ENCODE measurements around the gene CLSTN2.

CLSTN2 gene

DNA sequence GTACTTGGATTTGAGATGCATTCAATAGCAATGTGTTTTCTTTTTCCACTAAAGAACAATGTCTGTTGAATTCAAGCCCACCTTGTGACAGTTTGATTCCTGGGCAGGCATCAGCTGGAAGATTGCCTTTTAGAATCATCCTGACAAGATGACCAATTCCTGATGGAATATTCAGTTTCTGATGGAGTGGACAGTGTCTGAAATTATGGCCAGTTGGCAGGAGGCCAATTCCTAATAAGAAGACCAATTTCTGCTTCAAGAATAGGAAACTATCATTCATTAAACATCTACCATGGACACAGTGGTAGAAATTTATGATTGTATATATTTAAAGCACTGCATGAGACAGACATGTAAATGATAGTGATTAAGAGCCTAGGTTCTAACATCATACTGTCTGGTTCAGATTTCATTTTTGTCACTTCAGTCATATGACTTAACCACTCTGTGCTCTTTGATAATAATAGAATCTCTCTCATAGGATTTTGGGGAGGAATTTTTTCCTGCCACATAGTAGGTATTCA lies 133.6 kb downstream of the CLSTN2 start:
- TF ChIP-seq POLR2A (IDR thresholded peaks at IDR 0.05; ENCODE audit: low read depth, low read length), result no peak
- FAIRE-seq, result no peak
- DNase-seq (ENCODE audit: insufficient read length, low spot score), result no peak

DNA sequence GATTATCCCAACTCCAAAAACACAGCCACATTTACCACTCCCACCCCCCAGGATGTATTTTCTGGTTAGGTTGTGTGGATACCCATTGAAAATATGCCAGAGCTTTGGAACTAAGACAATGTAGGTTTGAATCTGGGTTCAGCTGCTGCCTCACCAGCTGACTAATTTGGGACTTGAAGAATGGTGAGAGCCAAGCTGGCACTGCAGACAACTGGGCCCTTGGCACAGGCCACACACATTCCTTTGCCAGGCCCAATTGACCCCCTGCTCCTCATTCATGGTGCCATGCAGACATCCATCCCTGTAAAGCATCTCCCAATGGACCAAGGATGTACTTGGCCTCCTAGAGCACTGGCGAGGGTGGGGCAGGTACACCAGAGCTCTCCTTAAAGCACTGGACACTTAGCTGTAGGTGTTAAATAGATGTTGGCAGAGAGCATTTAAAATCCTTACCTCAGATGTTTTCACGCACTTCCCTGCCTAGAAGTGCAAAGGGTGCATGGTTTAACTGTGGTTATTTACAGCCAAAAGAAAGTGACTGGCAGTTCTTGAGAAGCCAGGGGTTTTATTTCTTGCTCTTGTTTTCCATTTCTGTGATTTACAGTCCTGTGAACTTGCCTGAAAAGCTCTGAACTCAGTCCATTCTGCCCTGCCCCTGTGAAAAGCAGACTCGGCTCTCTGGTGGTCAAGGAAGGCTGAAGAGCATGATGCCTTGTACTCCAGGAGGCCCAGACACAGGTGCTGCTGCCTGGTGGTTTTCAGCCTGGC lies 138.5 kb downstream of the CLSTN2 start:
- DNase-seq (ENCODE audit: insufficient read length, low spot score) (no peak), FAIRE-seq (no peak)
- TF ChIP-seq POLR2A (IDR thresholded peaks at IDR 0.05; ENCODE audit: low read depth, low read length), result no peak

DNA sequence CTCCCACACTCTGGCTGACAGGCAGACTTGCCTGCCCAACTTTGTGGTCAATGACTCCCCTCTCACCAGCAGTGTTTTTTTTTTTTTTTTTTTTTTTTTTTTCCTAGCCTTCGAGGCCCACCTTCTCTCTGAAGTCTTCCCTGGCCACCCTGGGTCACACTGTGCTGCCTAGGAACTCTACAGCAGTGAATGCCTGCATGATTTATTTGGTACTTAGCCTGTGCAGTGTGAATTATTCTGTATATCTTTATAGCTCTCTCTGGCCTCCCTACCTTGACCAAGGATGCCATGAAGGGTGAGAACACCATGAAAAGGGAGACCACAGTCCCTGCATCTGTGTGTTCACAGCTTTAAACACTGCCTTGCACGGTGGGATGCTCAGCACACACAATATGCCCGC lies 141.6 kb downstream of the CLSTN2 start:
- no peak for DNase-seq (ENCODE audit: insufficient read length, low spot score)
- TF ChIP-seq POLR2A (IDR thresholded peaks at IDR 0.05; ENCODE audit: low read depth, low read length), result no peak
- FAIRE-seq, result no peak

DNA sequence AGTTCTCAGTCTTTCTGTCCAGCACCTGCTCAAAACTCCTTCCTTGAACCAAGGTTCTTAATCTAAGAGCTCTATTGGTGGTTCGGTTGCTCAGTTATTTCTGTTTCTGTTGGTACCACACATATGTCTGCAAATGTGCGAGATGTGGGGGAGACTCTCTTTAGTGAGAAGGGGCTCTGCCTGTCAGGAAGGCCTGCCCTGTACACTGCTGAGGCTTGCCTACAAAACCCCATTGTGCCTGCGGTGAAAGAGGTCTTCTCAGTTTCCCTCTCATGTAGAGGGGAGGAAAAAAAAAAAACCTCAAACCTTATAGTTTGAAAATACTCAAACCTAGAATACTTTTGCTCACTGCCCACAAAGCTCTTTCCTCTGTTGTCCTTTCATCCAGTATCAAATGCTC lies 142.4 kb downstream of the CLSTN2 start:
- FAIRE-seq, result no peak
- no peak for DNase-seq (ENCODE audit: insufficient read length, low spot score)
- no peak for TF ChIP-seq POLR2A (IDR thresholded peaks at IDR 0.05; ENCODE audit: low read depth, low read length)

DNA sequence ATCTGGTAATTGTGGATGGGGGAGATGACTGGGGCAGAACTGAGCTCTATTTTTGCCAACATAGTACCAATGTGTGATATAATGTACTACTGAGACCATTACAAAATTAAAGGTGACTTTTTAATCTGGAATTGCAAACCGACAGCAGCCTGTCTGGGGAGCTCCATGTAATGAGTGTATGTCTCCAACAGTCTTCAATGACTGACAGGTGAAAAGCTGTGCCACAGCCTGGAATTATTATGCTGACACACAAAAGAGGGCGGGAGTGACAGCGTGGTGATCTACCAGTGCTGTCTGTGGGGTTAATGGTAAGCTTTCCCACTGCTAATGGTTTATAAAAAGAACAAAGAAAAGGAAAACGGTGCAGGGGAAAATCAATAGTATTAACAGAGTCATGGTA lies 143.4 kb downstream of the CLSTN2 start:
- TF ChIP-seq POLR2A (IDR thresholded peaks at IDR 0.05; ENCODE audit: low read depth, low read length), result no peak
- FAIRE-seq (no peak), DNase-seq (ENCODE audit: insufficient read length, low spot score) (no peak)

DNA sequence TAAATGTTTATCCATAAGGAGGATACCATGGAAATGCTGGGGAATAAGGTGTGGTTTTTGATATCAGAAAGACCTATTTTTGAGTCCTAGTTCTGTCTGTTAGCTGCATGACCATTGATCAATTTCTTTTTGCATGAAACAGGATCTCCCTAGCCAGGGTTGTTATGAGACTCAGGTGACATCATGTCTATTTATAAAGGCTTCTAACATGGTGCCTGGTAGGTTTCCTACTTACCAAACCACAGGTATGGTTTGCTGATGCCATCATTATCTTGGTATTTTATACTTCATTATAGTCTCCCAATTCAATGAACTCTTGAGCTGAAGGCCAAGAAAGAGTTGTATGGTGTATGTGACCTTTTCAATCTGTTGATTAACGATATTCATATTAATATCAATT lies 144.0 kb downstream of the CLSTN2 start:
- no peak for FAIRE-seq
- no peak for DNase-seq (ENCODE audit: insufficient read length, low spot score)
- no peak for TF ChIP-seq POLR2A (IDR thresholded peaks at IDR 0.05; ENCODE audit: low read depth, low read length)

DNA sequence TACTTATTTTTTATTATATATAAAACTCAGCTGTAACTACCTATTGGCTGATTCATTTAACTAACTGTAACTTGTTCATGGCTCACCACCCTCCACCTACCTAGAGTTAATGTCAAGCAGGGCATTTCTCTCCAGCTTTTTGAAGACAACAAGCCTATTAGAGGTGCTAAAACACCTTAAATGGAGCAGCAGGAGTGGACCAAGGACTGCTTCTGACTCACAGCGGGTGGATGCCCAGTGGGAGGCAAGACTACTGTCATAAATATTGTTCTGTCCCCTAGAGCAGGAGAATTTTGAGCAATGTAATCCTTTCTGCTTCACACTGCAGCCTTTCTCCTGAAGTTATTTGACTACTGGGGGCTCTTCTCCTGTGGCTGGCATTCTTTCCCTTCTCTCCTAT lies 146.9 kb downstream of the CLSTN2 start:
- FAIRE-seq, result no peak
- TF ChIP-seq POLR2A (IDR thresholded peaks at IDR 0.05; ENCODE audit: low read depth, low read length), result no peak
- no peak for DNase-seq (ENCODE audit: insufficient read length, low spot score)

DNA sequence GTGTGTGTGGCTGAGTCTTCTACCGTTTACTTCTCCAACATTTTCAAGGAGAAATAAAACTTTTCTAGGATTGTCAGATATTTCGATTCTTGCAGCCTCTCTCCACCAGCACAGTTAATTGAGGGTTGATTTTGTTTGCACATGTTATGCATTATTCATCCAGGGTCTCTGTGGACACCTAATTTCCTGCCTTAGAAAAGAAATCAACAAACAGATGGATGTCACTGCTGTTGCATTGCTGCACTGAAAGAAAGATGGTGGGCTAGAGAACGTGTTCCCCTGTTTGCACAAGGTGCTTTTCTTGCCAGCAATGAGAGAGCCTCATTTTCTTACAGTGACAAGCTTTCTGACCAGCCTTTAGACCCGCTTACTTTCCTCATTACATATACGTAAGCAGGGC lies 150.0 kb downstream of the CLSTN2 start:
- no peak for TF ChIP-seq POLR2A (IDR thresholded peaks at IDR 0.05; ENCODE audit: low read depth, low read length)
- DNase-seq (ENCODE audit: insufficient read length, low spot score), result no peak
- FAIRE-seq, result no peak

DNA sequence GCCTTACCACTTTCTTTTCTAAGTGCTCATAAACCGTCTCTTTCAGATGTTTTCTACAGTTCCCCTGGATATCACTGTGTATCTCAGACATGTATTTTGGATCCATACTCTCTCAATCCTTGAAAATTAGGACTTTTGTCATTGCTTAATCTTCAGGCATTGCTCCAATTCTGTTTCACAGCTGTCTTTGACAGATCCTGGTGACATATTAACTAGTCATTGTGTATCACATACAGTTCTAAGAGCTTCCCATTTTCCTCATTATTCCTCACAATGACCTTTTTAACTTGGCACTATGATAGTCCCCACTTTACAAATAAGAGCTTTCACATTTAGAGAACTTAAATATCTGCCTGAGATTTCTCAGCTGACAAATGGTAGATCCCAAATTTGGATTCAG lies 151.7 kb downstream of the CLSTN2 start:
- FAIRE-seq (no peak), DNase-seq (ENCODE audit: insufficient read length, low spot score) (no peak)
- no peak for TF ChIP-seq POLR2A (IDR thresholded peaks at IDR 0.05; ENCODE audit: low read depth, low read length)

DNA sequence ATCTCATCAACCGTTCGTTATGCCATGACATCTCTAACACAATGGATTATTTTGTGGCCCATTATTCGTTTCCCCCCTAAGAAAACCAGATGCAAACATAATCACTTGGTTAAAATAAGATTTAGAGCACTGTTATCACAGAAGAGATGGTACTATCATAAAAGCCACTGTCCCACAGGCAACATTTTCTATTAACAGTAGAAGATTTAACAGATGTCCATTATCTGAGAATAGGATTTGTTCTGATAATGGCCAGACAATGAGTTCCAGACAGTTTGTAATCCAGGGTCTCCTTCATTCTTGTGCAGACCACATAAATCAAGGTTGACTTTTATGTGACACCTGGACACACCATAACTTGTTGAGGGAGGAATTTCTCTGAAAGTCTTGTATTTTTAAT lies 153.1 kb downstream of the CLSTN2 start:
- DNase-seq (ENCODE audit: insufficient read length, low spot score), result no peak
- no peak for TF ChIP-seq POLR2A (IDR thresholded peaks at IDR 0.05; ENCODE audit: low read depth, low read length)
- no peak for FAIRE-seq

DNA sequence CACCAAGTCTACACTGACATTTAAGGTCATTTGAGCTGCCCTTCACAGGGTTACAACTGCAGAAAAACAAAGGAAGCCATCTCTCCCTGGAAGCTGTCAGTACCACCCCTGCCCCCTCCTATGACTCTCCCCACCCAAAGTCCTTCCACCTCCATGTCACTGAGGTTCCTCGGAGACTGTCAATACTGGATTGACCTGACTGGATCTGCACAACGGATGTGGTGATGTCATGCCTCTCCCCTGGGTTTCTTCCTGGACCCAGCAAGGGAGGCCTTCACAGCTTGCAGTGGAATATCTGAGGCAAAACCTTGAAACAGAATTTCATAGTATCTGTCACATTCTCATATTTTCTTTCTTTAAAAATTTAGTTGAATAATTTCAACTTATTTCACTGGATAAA lies 153.5 kb downstream of the CLSTN2 start:
- DNase-seq (ENCODE audit: insufficient read length, low spot score), result no peak
- TF ChIP-seq POLR2A (IDR thresholded peaks at IDR 0.05; ENCODE audit: low read depth, low read length), result no peak
- no peak for FAIRE-seq

DNA sequence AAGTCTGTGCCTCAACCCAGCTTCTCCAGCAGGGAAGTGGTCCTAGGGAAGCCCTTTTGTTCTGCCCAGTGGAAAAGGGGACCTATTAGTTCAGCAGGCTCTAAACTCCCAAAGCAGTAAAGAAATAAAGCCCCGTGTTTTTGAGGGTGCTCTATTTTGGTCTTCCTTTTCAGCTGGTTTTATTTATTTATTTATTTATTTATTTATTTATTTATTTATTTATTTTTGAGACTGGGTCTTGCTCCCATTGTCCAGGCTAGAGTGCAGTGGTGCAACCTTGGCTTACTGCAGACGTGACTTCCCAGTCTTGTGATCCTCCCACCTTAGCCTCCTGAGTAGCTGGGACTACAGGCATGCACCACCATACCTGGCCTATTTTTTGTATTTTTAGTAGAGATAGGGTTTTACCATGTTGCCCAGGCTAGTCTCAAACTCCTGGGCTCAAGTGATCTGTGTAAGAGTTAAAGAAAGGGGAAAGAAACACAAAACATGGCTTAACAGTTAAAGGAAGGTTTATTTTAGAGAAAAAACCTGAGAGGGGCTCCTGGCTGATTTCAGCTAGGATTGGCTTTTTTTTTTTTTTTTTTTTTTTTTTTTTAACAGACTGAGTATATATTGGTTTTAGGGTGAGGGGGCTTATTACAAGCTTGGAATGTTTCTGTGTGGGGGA lies 154.6 kb downstream of the CLSTN2 start:
- no peak for TF ChIP-seq POLR2A (IDR thresholded peaks at IDR 0.05; ENCODE audit: low read depth, low read length)
- DNase-seq (ENCODE audit: insufficient read length, low spot score) (no peak), FAIRE-seq (no peak)

DNA sequence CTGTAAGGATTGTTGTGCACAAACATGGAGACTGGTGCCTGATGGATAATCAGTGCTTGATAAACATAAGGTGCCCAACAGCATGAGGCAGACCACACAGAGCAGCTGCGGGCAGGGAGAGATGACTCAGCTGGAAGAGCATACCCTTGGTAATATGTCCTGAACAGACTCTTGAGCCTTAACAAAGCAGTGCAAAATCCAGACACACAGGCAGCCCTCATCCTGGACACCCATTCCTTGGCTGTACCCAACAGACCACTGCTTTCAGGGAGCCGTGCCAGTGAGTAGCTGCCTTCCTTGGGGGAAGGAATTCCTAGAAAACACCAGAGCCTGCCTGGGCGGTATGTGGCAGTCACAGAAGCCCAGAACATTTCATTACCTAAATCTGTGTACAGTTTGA lies 156.2 kb downstream of the CLSTN2 start:
- DNase-seq (ENCODE audit: insufficient read length, low spot score) (no peak), FAIRE-seq (no peak)
- no peak for TF ChIP-seq POLR2A (IDR thresholded peaks at IDR 0.05; ENCODE audit: low read depth, low read length)

DNA sequence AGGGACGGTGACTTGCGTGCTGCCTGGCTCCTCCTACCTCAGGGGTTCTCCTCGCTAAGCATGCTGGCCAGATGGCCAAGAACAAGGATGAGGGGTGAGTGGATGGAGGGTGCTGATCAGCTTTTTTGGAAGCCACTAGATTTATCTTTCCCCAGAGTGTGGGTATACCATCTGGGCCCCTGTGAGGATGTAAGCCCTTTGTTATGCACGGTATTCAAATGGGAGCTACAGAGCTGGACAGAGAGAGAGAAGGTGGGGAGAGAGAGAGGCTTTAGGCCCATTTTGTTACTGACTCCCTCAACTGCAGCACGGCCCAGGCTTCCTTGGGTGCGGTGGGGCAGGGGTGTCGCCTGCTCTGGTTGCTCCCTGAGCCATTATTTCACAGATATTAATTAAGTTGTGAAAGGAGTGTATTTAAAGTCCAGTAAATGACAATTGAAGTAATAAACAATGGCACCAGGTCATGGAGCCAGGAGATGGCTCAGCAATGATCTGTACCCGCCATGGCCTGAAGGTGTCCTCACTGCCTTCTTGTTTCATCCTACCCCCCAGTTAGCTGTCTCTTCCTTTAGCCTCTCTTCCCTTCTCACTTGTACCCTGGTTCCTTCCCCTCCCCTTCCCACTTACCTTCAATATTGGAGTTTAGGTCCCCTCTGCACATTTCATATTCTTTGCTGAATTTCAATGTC lies 158.0 kb downstream of the CLSTN2 start:
- FAIRE-seq (no peak), DNase-seq (ENCODE audit: insufficient read length, low spot score) (no peak)
- TF ChIP-seq POLR2A (IDR thresholded peaks at IDR 0.05; ENCODE audit: low read depth, low read length), result no peak

Data from H54 (cell line).